HepG2 (cell line): Measurements from ENCODE around the gene PRKCZ. TPM values are rescaled to one million over a fixed set of nuclear protein-coding genes. Genes with fewer than 3 reads are reported as not detected.

Experiments used
- ARID4A ChIP-seq: sonication (generic); formaldehyde crosslinking; IDR thresholded peaks from 2 replicates; pipeline ENCODE4 v1.5.0; 2020; ENCODE audit warnings: mild to moderate bottlenecking, missing genetic modification reagents, borderline replicate concordance
- CREB1 ChIP-seq, 2 experiments: fragments of 450-650 bp in 1 of 2; IDR thresholded peaks; 2 replicates each; pipeline ENCODE4 v1.6.1; 2016 to 2017; ENCODE audit warnings: control low read depth in 1 of 2, mild to moderate bottlenecking in 1 of 2, missing compliant biosample characterization in 1 of 2, missing genetic modification characterization in 1 of 2
- E2F5 ChIP-seq: sonication (generic); formaldehyde crosslinking; conservative IDR thresholded peaks from 2 replicates; pipeline ENCODE4 v1.4.0; 2020; ENCODE audit warnings: missing genetic modification reagents
- ERF ChIP-seq: IDR thresholded peaks from 2 replicates; pipeline ENCODE4 v1.6.1; 2018; ENCODE audit warnings: missing biosample characterization, missing genetic modification reagents
- HNF4A ChIP-seq: sonication (generic); formaldehyde crosslinking; IDR thresholded peaks from 2 replicates; pipeline ENCODE4 v1.4.0; 2020; ENCODE audit warnings: missing genetic modification reagents
- HOXA3 ChIP-seq: sonication (generic); formaldehyde crosslinking; IDR thresholded peaks from 2 replicates; pipeline ENCODE4 v1.5.0; 2020; ENCODE audit warnings: missing genetic modification reagents
- HOXA7 ChIP-seq: sonication (generic); formaldehyde crosslinking; IDR thresholded peaks from 2 replicates; pipeline ENCODE4 v1.8.1; 2022; ENCODE audit warnings: mild to moderate bottlenecking, missing genetic modification reagents, moderate library complexity
- KDM5A ChIP-seq: fragments of 200-600 bp; sonication (generic); IDR thresholded peaks from 2 replicates; pipeline ENCODE4 v1.7.0; 2018; ENCODE audit warnings: antibody characterized with exemption, mild to moderate bottlenecking, low read length, borderline replicate concordance
- MXI1 ChIP-seq: IDR thresholded peaks from 3 replicates; pipeline ENCODE4 v1.6.1; 2012; ENCODE audit warnings: low read depth, low read length, inconsistent platforms, borderline replicate concordance
- NR2F1 ChIP-seq, 2 experiments: fragments of 450-650 bp in 1 of 2; formaldehyde crosslinking in 1 of 2; IDR thresholded peaks; 2 replicates each; pipeline versions ENCODE4 v1.5.0 to v1.6.1; 2016 to 2020; ENCODE audit warnings: mild to moderate bottlenecking in 1 of 2, missing compliant biosample characterization in 1 of 2, missing genetic modification reagents in 1 of 2, moderate library complexity in 1 of 2
- SIN3A ChIP-seq: IDR thresholded peaks from 2 replicates; pipeline ENCODE4 v1.6.1; 2011; ENCODE audit warnings: low read depth, mild to moderate bottlenecking, control low read depth, low read length, borderline replicate concordance
- TAF1 ChIP-seq: sonication (generic); formaldehyde crosslinking; IDR thresholded peaks from 2 replicates; pipeline ENCODE4 v1.4.0; 2020; ENCODE audit warnings: missing genetic modification reagents
- TBL1XR1 ChIP-seq: fragments of 150-350 bp; IDR thresholded peaks from 2 replicates; pipeline ENCODE4 v1.6.1; 2014; ENCODE audit warnings: borderline replicate concordance, low read length; ENCODE audit not compliant: partially characterized antibody
- ZC3H13 ChIP-seq: sonication (generic); formaldehyde crosslinking; IDR thresholded peaks from 2 replicates; pipeline ENCODE4 v1.8.1; 2023; ENCODE audit warnings: mild to moderate bottlenecking, missing genetic modification reagents, moderate library complexity
- ZNF225 ChIP-seq: sonication (generic); formaldehyde crosslinking; IDR thresholded peaks from 2 replicates; pipeline ENCODE4 v1.4.0; 2020; ENCODE audit warnings: mild to moderate bottlenecking, missing genetic modification reagents
- ZNF24 ChIP-seq: fragments of 450-650 bp; IDR thresholded peaks from 2 replicates; pipeline ENCODE4 v1.6.1; 2017; ENCODE audit warnings: antibody characterized with exemption, mild to moderate bottlenecking
- ZNF737 ChIP-seq: sonication (generic); formaldehyde crosslinking; IDR thresholded peaks from 2 replicates; pipeline ENCODE4 v1.5.0; 2020; ENCODE audit warnings: missing genetic modification reagents, mild to moderate bottlenecking, borderline replicate concordance
- ZNF878 ChIP-seq: sonication (generic); formaldehyde crosslinking; IDR thresholded peaks from 2 replicates; pipeline ENCODE4 v1.8.1; 2023; ENCODE audit warnings: mild to moderate bottlenecking, missing genetic modification reagents, moderate library complexity
- ZNF891 ChIP-seq: sonication (generic); formaldehyde crosslinking; IDR thresholded peaks from 2 replicates; pipeline ENCODE4 v1.5.0; 2020; ENCODE audit warnings: mild to moderate bottlenecking, missing genetic modification reagents
- polyA plus RNA-seq, 8 experiments: library from polyadenylated mRNA; depleted of rRNA in 3 of 8; stranded (reverse) in 7 of 8; unstranded in 1 of 8; fragments of >200 nt; fragmentation: Illumina TruSeq in 4 of 8; extraction: Trizol in 4 of 8; gene quantifications; 2 replicates each; pipeline versions ENCODE4 v1.2.1 to v1.2.3, GENCODE V29; 2011 to 2016; ENCODE audit warnings: low read depth in 4 of 8, missing spikeins in 1 of 8, mixed read lengths in 1 of 8; ENCODE audit not compliant: insufficient read depth in 1 of 8
- total RNA-seq, 5 experiments: library from RNA; depleted of rRNA; stranded (reverse); fragments of >200 nt; fragmentation: Illumina TruSeq; extraction: Trizol; gene quantifications; 2 replicates each; pipeline ENCODE4 v1.2.3, GENCODE V29; 2016; ENCODE audit warnings: low read depth in 1 of 5
- TF ChIP-seq, protein P1 (sequence below): sonication (generic); formaldehyde crosslinking; IDR thresholded peaks from 2 replicates; pipeline ENCODE4 v1.5.1; 2020; ENCODE audit warnings: mild to moderate bottlenecking, missing genetic modification reagents, moderate library complexity

Gene PRKCZ
- total and polyA plus RNA-seq, 2 of the 13 experiments (the other 11 are each of a cell fraction or from before 2014, with no cell fraction given): 34.7 to 85.2 TPM

DNA sequence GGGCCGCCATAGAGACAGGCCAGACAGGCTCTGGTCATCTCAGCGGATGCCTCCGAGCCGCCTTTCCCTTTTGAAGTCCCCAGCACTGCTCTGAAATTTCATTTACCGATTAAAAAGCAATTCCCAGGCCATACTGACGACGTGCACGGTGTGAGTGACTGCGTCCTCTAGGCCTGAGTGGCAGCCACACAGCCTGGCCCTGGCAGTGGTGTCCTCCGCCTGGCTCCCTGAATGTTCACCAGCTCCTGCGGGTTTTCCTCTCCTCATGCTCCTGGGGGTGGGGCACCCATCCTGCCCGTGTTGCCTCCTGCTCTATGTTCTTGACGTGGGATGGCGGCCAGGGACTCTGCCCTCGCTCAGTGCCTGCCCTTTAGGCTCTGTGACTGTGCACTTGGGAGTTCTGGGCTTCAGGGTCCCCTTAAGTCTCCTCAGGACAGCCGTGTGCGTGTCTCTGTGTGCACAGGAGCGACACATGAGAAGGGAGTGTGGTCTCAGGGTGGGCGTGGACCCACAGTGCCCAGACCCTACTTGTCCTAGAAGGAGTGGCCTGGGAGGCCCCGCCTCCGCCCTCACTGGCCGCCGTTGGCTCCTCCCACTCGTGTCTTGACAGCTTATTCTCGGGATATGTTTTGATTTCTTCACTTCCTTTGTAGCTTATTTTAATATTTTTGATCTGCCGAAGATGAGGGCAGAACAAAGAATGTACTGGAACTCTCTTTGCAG lies 181.5 kb downstream of the PRKCZ start (continued):
- peak; percentile 16 for TF ChIP-seq TBL1XR1
- TF ChIP-seq CREB1 (IDR thresholded peaks at IDR 0.05): no peak
- TF ChIP-seq CREB1 (CRISPR knock-in tag; IDR thresholded peaks at IDR 0.05): peak; percentile 49; the same call in 1 of the 2 replicates
- TF ChIP-seq NR2F1 (CRISPR knock-in tag; IDR thresholded peaks at IDR 0.05): no peak
- TF ChIP-seq ZNF225: no peak
- TF ChIP-seq SIN3A: 0 out of 2 replicates have a peak, but pooled peaks have one; percentile 30
- TF ChIP-seq TAF1 (CRISPR knock-in tag): peak; percentile 24; the same call in 1 of the 2 replicates
- TF ChIP-seq, protein P1, sequence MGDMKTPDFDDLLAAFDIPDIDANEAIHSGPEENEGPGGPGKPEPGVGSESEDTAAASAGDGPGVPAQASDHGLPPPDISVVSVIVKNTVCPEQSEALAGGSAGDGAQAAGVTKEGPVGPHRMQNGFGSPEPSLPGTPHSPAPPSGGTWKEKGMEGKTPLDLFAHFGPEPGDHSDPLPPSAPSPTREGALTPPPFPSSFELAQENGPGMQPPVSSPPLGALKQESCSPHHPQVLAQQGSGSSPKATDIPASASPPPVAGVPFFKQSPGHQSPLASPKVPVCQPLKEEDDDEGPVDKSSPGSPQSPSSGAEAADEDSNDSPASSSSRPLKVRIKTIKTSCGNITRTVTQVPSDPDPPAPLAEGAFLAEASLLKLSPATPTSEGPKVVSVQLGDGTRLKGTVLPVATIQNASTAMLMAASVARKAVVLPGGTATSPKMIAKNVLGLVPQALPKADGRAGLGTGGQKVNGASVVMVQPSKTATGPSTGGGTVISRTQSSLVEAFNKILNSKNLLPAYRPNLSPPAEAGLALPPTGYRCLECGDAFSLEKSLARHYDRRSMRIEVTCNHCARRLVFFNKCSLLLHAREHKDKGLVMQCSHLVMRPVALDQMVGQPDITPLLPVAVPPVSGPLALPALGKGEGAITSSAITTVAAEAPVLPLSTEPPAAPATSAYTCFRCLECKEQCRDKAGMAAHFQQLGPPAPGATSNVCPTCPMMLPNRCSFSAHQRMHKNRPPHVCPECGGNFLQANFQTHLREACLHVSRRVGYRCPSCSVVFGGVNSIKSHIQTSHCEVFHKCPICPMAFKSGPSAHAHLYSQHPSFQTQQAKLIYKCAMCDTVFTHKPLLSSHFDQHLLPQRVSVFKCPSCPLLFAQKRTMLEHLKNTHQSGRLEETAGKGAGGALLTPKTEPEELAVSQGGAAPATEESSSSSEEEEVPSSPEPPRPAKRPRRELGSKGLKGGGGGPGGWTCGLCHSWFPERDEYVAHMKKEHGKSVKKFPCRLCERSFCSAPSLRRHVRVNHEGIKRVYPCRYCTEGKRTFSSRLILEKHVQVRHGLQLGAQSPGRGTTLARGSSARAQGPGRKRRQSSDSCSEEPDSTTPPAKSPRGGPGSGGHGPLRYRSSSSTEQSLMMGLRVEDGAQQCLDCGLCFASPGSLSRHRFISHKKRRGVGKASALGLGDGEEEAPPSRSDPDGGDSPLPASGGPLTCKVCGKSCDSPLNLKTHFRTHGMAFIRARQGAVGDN (CRISPR knock-in tag): peak; percentile 50
- TF ChIP-seq MXI1: peak; percentile 62; the same call in 1 of the 3 replicates
- TF ChIP-seq ZNF891 (CRISPR knock-in tag): 0 out of 2 replicates have a peak, but pooled peaks have one; percentile 15
- no peak for TF ChIP-seq ZNF24
- TF ChIP-seq ZC3H13 (CRISPR knock-in tag): peak; percentile 83; the same call in 1 of the 2 replicates
- TF ChIP-seq ZNF737: 0 out of 2 replicates have a peak, but pooled peaks have one; percentile 24
- TF ChIP-seq HOXA7 (CRISPR knock-in tag): no peak
- TF ChIP-seq ERF (CRISPR knock-in tag): 0 out of 2 replicates have a peak, but pooled peaks have one; percentile 22
- peak; percentile 53; the same call in 1 of the 2 replicates for TF ChIP-seq KDM5A
- 0 out of 2 replicates have a peak, but pooled peaks have one; percentile 7 for TF ChIP-seq HNF4A (CRISPR knock-in tag)
- TF ChIP-seq ZNF878: no peak
- TF ChIP-seq HOXA3: peak; percentile 35; the same call in 1 of the 2 replicates
- peak; percentile 9; the same call in 1 of the 2 replicates for TF ChIP-seq ARID4A (CRISPR knock-in tag)
- no peak for TF ChIP-seq E2F5 (CRISPR knock-in tag)
